Testis (tissue), 3 donors: ENCODE results near the gene FAM171A1. TPM values are rescaled to one million over a fixed set of nuclear protein-coding genes. Genes with fewer than 3 reads are reported as not detected.
"Not testable (repeated sequence)": the region's sequence is repeated elsewhere in the genome, so short reads cannot be mapped to it uniquely, and the experiment has no call there.

Experiments
- DNase-seq: peaks from one replicate; pipeline ENCODE4 v3.0.0-alpha.2; 2019
- H3K27ac ChIP-seq, 2 donors: fragments of 200-600 bp; sonication (generic); one replicate each; pipeline ENCODE4 v1.5.1; 2019
- H3K27me3 ChIP-seq: fragments of 200-600 bp; sonication (generic); one replicate; pipeline ENCODE4 v1.5.1; 2019
- H3K36me3 ChIP-seq: fragments of 200-600 bp; sonication (generic); one replicate; pipeline ENCODE4 v1.5.1; 2017; ENCODE audit warnings: low read depth; ENCODE audit errors: missing control alignments
- H3K4me1 ChIP-seq: fragments of 200-600 bp; sonication (generic); one replicate; pipeline ENCODE4 v1.5.1; 2019
- H3K4me3 ChIP-seq, 2 donors: fragments of 200-600 bp; sonication (generic); one replicate each; pipeline ENCODE4 v1.5.1; 2017 to 2019
- H3K9me3 ChIP-seq: fragments of 200-600 bp; sonication (generic); one replicate; pipeline ENCODE4 v1.5.1; 2017
- POLR2A ChIP-seq: fragments of 450-650 bp; IDR thresholded peaks from one replicate; pipeline ENCODE4 v1.6.1; 2017; ENCODE audit warnings: antibody characterized with exemption, mild to moderate bottlenecking, moderate library complexity
- WGBS, 2 donors: methylation state at CpG; one replicate each; pipeline ENCODE4 v1.1.5; 2018; 5-methylcytosine and 5-hydroxymethylcytosine counted together
- intact Hi-C: fragments of 100-400 bp; cut with DNase I; formaldehyde crosslinking; loops from one replicate; pipeline ENCODE4 v1.15.1; 2023; ENCODE audit warnings: low total_unique reads
- polyA plus RNA-seq: library from polyadenylated mRNA; stranded (reverse); fragments of 350-450 nt; fragmentation: Illumina TruSeq; extraction: RNeasy Lipid Tissue Mini Kit (QIAGEN cat#74804); gene quantifications from one replicate; pipeline ENCODE4 v1.2.3, GENCODE V29; 2014; ENCODE audit warnings: low read depth, low replicate concordance; ENCODE audit not compliant: insufficient read depth
- total RNA-seq, 2 donors: library from RNA; depleted of rRNA; stranded (reverse); fragments of >200 nt; gene quantifications; one replicate each; pipeline ENCODE4 v1.2.3, GENCODE V29; 2016
- TF ChIP-seq, protein P1 (sequence below), 3 experiments: fragments of 450-650 bp in 2 of 3; fragments of 200-600 bp in 1 of 3; sonication (generic) in 1 of 3; IDR thresholded peaks; one replicate each; pipeline ENCODE4 v1.5.1; 2016 to 2019; ENCODE audit warnings: antibody characterized with exemption in 3 of 3, mild to moderate bottlenecking in 2 of 3, moderate library complexity in 1 of 3

Gene FAM171A1
- total and polyA plus RNA-seq, 3 donors from 2014 or later: 9.2 to 11.1 (median 10.8) TPM

DNA sequence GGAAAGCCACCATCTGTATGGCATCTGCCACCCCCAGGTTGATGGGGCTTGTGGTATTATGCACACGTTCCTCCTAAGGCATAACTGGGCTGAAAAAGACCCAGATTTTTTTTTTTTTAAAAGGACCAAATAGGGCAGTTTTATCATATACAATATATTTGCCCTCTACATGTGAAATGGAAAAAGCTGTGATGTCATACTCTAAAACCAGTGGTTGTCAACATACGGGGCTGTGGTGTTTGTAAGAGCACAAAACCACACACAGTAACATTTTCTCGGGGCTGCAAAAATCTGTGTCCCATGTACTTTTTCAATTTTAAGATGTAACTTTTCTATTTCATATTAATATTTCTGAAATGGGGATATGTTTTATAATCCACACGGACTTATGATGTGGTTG is 34.9 kb downstream of the FAM171A1 start:
- no peak for TF ChIP-seq POLR2A
- TF ChIP-seq, protein P1, sequence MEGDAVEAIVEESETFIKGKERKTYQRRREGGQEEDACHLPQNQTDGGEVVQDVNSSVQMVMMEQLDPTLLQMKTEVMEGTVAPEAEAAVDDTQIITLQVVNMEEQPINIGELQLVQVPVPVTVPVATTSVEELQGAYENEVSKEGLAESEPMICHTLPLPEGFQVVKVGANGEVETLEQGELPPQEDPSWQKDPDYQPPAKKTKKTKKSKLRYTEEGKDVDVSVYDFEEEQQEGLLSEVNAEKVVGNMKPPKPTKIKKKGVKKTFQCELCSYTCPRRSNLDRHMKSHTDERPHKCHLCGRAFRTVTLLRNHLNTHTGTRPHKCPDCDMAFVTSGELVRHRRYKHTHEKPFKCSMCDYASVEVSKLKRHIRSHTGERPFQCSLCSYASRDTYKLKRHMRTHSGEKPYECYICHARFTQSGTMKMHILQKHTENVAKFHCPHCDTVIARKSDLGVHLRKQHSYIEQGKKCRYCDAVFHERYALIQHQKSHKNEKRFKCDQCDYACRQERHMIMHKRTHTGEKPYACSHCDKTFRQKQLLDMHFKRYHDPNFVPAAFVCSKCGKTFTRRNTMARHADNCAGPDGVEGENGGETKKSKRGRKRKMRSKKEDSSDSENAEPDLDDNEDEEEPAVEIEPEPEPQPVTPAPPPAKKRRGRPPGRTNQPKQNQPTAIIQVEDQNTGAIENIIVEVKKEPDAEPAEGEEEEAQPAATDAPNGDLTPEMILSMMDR (IDR thresholded peaks at IDR 0.05): no peak
- H3K27me3 ChIP-seq: no peaks in the 10 kb centered on the region
- 70 to 74% methylated on average over 4 of the region's 4 CpGs for WGBS, 2 donors
- H3K36me3 ChIP-seq: no peaks in the 10 kb centered on the region
- intact Hi-C loops: no loop called here
- H3K4me1 ChIP-seq: no peaks in the 10 kb centered on the region
- no peak overlapping the region for H3K27ac ChIP-seq
- H3K4me3 ChIP-seq: no peak overlapping the region
- no peaks in the 10 kb centered on the region for H3K9me3 ChIP-seq
- no peak for DNase-seq

DNA sequence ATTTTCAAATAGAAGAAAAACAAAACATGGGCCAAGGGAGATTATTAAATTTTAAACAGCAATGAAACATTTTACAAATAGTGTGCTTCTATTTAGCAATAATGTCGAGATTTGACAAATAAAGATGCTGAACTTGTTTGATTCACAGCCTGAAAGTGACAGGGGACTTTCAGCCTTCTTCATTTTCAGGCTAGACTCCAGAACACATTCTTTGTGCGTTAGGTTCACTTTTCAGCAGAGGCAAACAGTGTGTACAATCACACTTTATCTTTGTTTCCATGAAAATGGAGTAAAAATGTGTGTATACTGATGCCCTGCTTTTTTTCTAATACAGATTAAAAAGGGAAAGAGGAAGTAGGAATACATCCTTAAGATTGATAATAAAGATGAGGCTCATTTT is 35.6 kb downstream of the FAM171A1 start:
- no peaks in the 10 kb centered on the region for H3K9me3 ChIP-seq
- intact Hi-C loops: no loop called here
- DNase-seq: no peak
- no peak overlapping the region for H3K4me3 ChIP-seq
- no peaks in the 10 kb centered on the region for H3K36me3 ChIP-seq
- H3K27ac ChIP-seq: no peak overlapping the region
- no peaks in the 10 kb centered on the region for H3K4me1 ChIP-seq
- TF ChIP-seq, protein P1 (IDR thresholded peaks at IDR 0.05): no peak
- TF ChIP-seq POLR2A: no peak
- no peaks in the 10 kb centered on the region for H3K27me3 ChIP-seq
- 43 to 45% methylated on average over 2 of the region's 2 CpGs for WGBS, 2 donors

DNA sequence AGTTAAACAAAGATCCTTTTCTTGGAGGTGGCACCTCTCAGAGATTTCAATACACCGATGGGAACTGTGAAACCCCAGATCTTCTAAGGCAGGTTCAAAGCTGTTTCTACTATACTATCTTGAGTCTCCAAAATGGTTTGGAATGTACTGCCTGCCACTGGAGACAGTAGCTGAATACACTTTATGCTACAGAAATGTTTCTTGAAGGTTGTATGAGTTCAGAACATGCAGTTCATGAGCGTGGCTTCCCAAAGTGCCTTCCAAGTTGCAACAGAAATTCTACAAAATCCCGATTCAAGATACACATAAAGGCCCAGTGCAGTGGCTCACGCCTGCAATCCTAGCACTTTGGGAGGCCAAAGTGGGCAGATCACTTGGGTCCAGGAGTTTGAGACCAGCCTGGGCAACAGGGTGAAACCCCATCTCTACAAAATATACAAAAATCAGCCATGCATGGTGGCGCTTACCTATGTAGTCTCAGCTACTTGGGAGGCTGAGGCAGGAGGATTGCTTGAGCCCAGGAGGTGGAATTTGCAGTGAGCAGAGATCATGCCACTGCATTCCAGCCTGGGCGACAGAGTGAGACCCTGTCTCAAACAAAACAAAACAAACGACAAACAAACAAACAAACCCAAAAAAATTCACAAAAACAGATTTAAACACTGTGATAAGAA is 36.3 kb downstream of the FAM171A1 start:
- 71 to 76% methylated on average over 7 of the region's 7 CpGs for WGBS, 2 donors
- no peak overlapping the region for H3K4me3 ChIP-seq
- no peaks in the 10 kb centered on the region for H3K36me3 ChIP-seq
- no peaks in the 10 kb centered on the region for H3K27me3 ChIP-seq
- no peak overlapping the region for H3K27ac ChIP-seq
- DNase-seq: no peak
- no peaks in the 10 kb centered on the region for H3K4me1 ChIP-seq
- TF ChIP-seq, protein P1 (IDR thresholded peaks at IDR 0.05): no peak
- no peak for TF ChIP-seq POLR2A
- no peaks in the 10 kb centered on the region for H3K9me3 ChIP-seq
- intact Hi-C loops: no loop called here

DNA sequence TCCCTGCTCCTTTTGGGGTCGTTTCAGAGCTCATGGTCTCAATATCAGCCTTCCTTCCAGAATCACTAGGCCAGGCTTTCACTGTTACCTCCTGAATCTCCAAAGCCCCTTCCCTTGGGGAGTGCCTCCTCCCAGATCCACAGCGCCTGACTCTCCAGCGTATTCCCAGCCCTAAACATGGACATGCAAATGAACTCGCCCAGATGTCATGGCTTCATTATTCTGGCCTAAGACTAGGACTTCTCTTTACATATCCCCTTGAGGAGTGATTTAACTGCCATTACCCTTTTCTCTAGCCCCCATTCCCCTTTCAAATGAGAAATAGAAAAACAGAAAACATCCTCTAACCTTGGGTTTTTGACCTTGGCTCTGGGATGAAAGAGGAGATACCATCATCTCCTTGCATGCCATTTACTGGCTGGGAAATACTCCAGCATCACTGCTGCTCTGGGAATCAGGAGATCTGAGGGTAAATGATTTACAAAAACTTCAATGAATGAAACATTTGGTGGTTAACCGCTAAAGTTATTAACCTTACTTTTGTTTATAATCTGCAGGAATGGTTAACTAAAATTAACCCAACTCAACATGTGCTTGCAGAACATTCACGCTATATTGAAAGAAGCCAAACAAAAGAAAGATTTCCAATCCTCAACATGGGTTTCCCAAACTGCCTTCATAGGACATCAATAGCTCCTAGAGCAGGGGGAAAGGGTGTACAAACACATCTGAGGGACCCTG is 37.0 kb downstream of the FAM171A1 start:
- Histone ChIP-seq H3K9me3 (no peaks in the 10 kb centered on the region), H3K27me3 (no peaks in the 10 kb centered on the region), H3K36me3 (no peaks in the 10 kb centered on the region), H3K4me1 (no peaks in the 10 kb centered on the region), H3K4me3 (no peak overlapping the region), H3K27ac (no peak overlapping the region)
- DNase-seq: no peak
- WGBS, 2 donors: 76 to 86% methylated on average over 6 of the region's 6 CpGs
- intact Hi-C loops: no loop called here
- TF ChIP-seq, protein P1 (IDR thresholded peaks at IDR 0.05): no peak
- no peak for TF ChIP-seq POLR2A

DNA sequence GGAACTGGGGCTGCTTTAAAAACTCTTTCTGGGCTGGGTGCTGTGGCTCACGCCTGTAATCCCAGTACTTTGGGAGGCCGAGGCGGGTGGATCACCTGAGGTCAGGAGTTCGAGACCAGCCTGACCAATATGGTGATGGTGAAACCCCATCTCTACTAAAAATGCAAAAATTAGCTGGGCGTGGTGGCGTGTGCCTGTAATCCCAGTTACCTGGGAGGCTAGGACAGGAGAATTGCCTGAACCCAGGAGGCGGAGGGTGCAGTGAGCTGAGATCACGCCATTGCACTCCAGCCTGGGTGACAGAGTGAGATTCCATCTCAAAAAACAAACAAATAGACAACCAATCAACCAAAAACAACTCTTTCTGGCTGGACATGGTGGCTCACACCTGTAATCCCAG is 37.9 kb downstream of the FAM171A1 start:
- H3K4me3 ChIP-seq, H3K4me1 ChIP-seq, H3K9me3 ChIP-seq, H3K27me3 ChIP-seq, H3K36me3 ChIP-seq, intact Hi-C loops, H3K27ac ChIP-seq, DNase-seq: not testable (repeated sequence)
- 94 to 99% methylated on average over 8 of the region's 8 CpGs for WGBS, 2 donors
